B cell (primary cell): ENCODE data around the gene VPS37C. TPM values are rescaled to one million over a fixed set of nuclear protein-coding genes. Genes with fewer than 3 reads are reported as not detected.

Source experiments
- ATAC-seq: fragments of 200-7000 bp; cut with Tn5 transposase; one replicate; pipeline ENCODE4 v1.10.0; 2021; ENCODE audit warnings: low read depth, mild to moderate bottlenecking, moderate number of reproducible peaks, moderate library complexity
- CTCF ChIA-PET: fragments of 350-600 bp; sonication (Branson Sonifier 250); formaldehyde crosslinking; loops from one replicate; lab custom pipeline; 2021; ENCODE audit warnings: antibody characterized with exemption, inconsistent platforms; lab: Charles Lee
- POLR2A ChIA-PET: fragments of 350-600 bp; sonication (Branson Sonifier 250); formaldehyde crosslinking; loops from one replicate; lab custom pipeline; 2021; ENCODE audit warnings: antibody characterized with exemption; lab: Charles Lee
- DNase-seq: peaks from one replicate; pipeline ENCODE4 v3.0.0; 2013
- H2AFZ ChIP-seq: 2 replicates; pipeline ENCODE4 v1.6.1; 2012; ENCODE audit warnings: mild to moderate bottlenecking, low read depth, low read length; ENCODE audit not compliant: insufficient read depth, poor library complexity, severe bottlenecking
- H3K27ac ChIP-seq, 2 donors: 1 replicate in 1 of 2; 2 replicates in 1 of 2; pipeline ENCODE4 v1.5.1; 2012 to 2013; ENCODE audit warnings: low read length in 2 of 2, mild to moderate bottlenecking in 2 of 2, moderate library complexity in 1 of 2
- H3K27me3 ChIP-seq, 4 experiments: fragments of 200-600 bp in 1 of 4; sonication (generic) in 1 of 4; replicated peaks in 1 of 4; 1 replicate in 2 of 4; 2 replicates in 2 of 4; pipeline versions ENCODE4 v1.6.1 to v1.7.0; 2013 to 2016; ENCODE audit warnings: low read length in 3 of 4, mild to moderate bottlenecking in 2 of 4, mixed read lengths in 1 of 4, moderate library complexity in 1 of 4; ENCODE audit not compliant: insufficient read depth in 4 of 4, control insufficient read depth in 3 of 4; ENCODE audit errors: control extremely low read depth in 1 of 4
- H3K36me3 ChIP-seq, 2 experiments: replicated peaks in 1 of 2; 1 replicate in 1 of 2; 2 replicates in 1 of 2; pipeline versions ENCODE4 v1.6.1 to v1.7.1; 2013; ENCODE audit warnings: low read length in 1 of 2; ENCODE audit not compliant: insufficient read depth in 2 of 2, control insufficient read depth in 1 of 2; ENCODE audit errors: control extremely low read depth in 1 of 2, extremely low read depth in 1 of 2
- H3K4me1 ChIP-seq, 2 donors: fragments of 200-600 bp in 1 of 2; sonication (generic) in 1 of 2; 1 replicate in 1 of 2; 2 replicates in 1 of 2; pipeline versions ENCODE4 v1.5.1 to v1.6.1; 2013 to 2017; ENCODE audit warnings: low read length in 2 of 2; ENCODE audit not compliant: control insufficient read depth in 2 of 2, insufficient read depth in 2 of 2
- H3K4me2 ChIP-seq: replicated peaks from 2 replicates; pipeline ENCODE3; 2012; ENCODE audit warnings: mild to moderate bottlenecking, low read depth, low read length; ENCODE audit not compliant: poor library complexity, severe bottlenecking
- H3K4me3 ChIP-seq, 5 experiments: fragments of 200-600 bp in 1 of 5; sonication (generic) in 1 of 5; 1 replicate in 3 of 5; 2 replicates in 2 of 5; pipeline versions ENCODE4 v1.5.1 to v1.7.0; 2011 to 2016; ENCODE audit warnings: low read length in 4 of 5, mild to moderate bottlenecking in 4 of 5, low read depth in 2 of 5, control low read depth in 1 of 5, moderate library complexity in 1 of 5; ENCODE audit not compliant: insufficient read depth in 1 of 5; ENCODE audit errors: control extremely low read depth in 1 of 5, extremely low read depth in 1 of 5
- H3K79me2 ChIP-seq: fragments of 200-600 bp; sonication (generic); one replicate; pipeline ENCODE4 v1.6.0; 2016; ENCODE audit warnings: low read length; ENCODE audit not compliant: control insufficient read depth, insufficient read depth
- H3K9ac ChIP-seq: fragments of 200-600 bp; sonication (generic); 2 replicates; pipeline ENCODE4 v1.6.1; 2017; ENCODE audit warnings: mild to moderate bottlenecking, low read length, moderate library complexity
- H3K9me3 ChIP-seq, 3 donors: one replicate each; pipeline versions ENCODE4 v1.6.1 to v1.7.1; 2013; ENCODE audit warnings: low read length in 2 of 3; ENCODE audit not compliant: control insufficient read depth in 2 of 3, insufficient read depth in 1 of 3; ENCODE audit errors: control extremely low read depth in 1 of 3
- H4K20me1 ChIP-seq: 2 replicates; pipeline ENCODE4 v1.6.0; 2012; ENCODE audit warnings: mild to moderate bottlenecking, low read length; ENCODE audit not compliant: insufficient read depth, control insufficient read depth, poor library complexity, severe bottlenecking
- H3K27ac Mint-ChIP-seq: one replicate; pipeline ENCODE4 v1.8.0; 2021; ENCODE audit warnings: mixed read lengths
- H3K27me3 Mint-ChIP-seq: one replicate; pipeline ENCODE4 v1.8.0; 2021; ENCODE audit warnings: mixed read lengths
- H3K4me1 Mint-ChIP-seq: one replicate; pipeline ENCODE4 v1.8.0; 2021; ENCODE audit warnings: mixed read lengths
- H3K4me3 Mint-ChIP-seq: one replicate; pipeline ENCODE4 v1.8.0; 2021; ENCODE audit warnings: mixed read lengths
- H3K9me3 Mint-ChIP-seq: one replicate; pipeline ENCODE4 v1.8.0; 2022; ENCODE audit warnings: mixed read lengths; ENCODE audit not compliant: insufficient read depth
- EZH2 ChIP-seq: IDR thresholded peaks from 2 replicates; pipeline ENCODE4 v1.6.1; 2012; ENCODE audit warnings: borderline replicate concordance, low read depth, mild to moderate bottlenecking, moderate library complexity, low read length; ENCODE audit not compliant: insufficient read depth, poor library complexity, severe bottlenecking
- WGBS: methylation state at CpG from one replicate; pipeline ENCODE4 v1.1.5; 2013; ENCODE audit warnings: missing lambda C conversion rate; ENCODE audit not compliant: insufficient coverage; 5-methylcytosine and 5-hydroxymethylcytosine counted together
- intact Hi-C: fragments of 100-400 bp; cut with micrococcal nuclease; formaldehyde crosslinking; loops from one replicate; pipeline ENCODE4 v1.10.0; 2022
- polyA plus RNA-seq: library from polyadenylated mRNA; depleted of rRNA; stranded (reverse); fragments of >200 nt; gene quantifications from 2 replicates; pipeline ENCODE4 v1.2.3, GENCODE V29; 2012
- total RNA-seq, 2 donors: library from RNA; stranded (reverse); fragments of 120-200 nt in 1 of 2; gene quantifications; 1 replicate in 1 of 2; 2 replicates in 1 of 2; pipeline versions ENCODE4 v1.2.3 to v1.2.4, GENCODE V29; 2013 to 2022
- TF ChIP-seq, protein P1 (sequence below): fragments of 200-600 bp; IDR thresholded peaks from one replicate; pipeline ENCODE4 v1.8.0; 2022; ENCODE audit warnings: antibody characterized with exemption, mild to moderate bottlenecking

The VPS37C gene
- total and polyA plus RNA-seq, 2 donors (not counting 1 experiment from before 2014, with no cell fraction given) = 6.4 to 20.1 TPM

DNA sequence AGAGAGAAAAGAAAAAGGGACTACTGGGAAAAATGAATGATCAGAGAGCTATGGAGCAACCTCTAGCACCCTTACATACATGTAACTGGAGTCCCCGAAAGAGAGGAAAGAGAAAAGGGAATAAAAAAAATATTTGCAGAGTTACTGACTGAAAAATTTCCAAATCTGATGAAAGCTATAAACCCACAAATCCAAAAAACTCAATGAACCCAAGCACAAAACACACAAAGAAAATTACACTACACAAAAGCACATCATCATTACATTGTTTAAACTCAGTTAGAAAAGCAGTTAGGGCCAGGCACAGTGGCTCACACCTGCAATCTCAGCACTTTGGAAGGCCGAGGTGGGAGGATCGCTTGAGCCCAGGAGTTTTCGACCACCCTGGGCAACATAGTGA lies 6.7 kb downstream of the VPS37C start:
- Histone ChIP-seq H3K9ac (no peak overlapping the region), H2AFZ (no peak overlapping the region), H3K4me1 (peaks cover 0 to 3% of the 10 kb centered on the region in 2 donors), H3K27me3 (no peaks in the 10 kb centered on the region), H3K36me3 (peaks cover 2 to 7% of the 10 kb centered on the region in 2 experiments), H3K27ac (no peak overlapping the region), H4K20me1 (peaks cover 25% of the 10 kb centered on the region), H3K4me3 (no peak overlapping the region), H3K4me2 (no peak overlapping the region), H3K9me3 (peaks cover 3 to 15% (median 8%) of the 10 kb centered on the region in 3 donors), H3K79me2 (peaks cover 69% of the 10 kb centered on the region)
- Mint-ChIP-seq H3K4me1 (peaks cover 17% of the 10 kb centered on the region), H3K9me3 (peaks cover 4% of the 10 kb centered on the region), H3K4me3 (no peak overlapping the region), H3K27me3 (no peaks in the 10 kb centered on the region), H3K27ac (no peak overlapping the region)
- CTCF ChIA-PET = interaction anchor here (1.3 to 2.0 kb wide), 3 partner anchors 25 to 185 kb away, joined by 3 to 8 read pairs (median 4); no protein-coding TSS in a partner anchor
- TF ChIP-seq, protein P1, sequence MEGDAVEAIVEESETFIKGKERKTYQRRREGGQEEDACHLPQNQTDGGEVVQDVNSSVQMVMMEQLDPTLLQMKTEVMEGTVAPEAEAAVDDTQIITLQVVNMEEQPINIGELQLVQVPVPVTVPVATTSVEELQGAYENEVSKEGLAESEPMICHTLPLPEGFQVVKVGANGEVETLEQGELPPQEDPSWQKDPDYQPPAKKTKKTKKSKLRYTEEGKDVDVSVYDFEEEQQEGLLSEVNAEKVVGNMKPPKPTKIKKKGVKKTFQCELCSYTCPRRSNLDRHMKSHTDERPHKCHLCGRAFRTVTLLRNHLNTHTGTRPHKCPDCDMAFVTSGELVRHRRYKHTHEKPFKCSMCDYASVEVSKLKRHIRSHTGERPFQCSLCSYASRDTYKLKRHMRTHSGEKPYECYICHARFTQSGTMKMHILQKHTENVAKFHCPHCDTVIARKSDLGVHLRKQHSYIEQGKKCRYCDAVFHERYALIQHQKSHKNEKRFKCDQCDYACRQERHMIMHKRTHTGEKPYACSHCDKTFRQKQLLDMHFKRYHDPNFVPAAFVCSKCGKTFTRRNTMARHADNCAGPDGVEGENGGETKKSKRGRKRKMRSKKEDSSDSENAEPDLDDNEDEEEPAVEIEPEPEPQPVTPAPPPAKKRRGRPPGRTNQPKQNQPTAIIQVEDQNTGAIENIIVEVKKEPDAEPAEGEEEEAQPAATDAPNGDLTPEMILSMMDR = no peak
- TF ChIP-seq EZH2 = no peak
- POLR2A ChIA-PET = no interaction called here
- WGBS = 97% methylated on average over 3 of the region's 4 CpGs
- intact Hi-C loops = no loop called here
- no peak for ATAC-seq
- DNase-seq = no peak

DNA sequence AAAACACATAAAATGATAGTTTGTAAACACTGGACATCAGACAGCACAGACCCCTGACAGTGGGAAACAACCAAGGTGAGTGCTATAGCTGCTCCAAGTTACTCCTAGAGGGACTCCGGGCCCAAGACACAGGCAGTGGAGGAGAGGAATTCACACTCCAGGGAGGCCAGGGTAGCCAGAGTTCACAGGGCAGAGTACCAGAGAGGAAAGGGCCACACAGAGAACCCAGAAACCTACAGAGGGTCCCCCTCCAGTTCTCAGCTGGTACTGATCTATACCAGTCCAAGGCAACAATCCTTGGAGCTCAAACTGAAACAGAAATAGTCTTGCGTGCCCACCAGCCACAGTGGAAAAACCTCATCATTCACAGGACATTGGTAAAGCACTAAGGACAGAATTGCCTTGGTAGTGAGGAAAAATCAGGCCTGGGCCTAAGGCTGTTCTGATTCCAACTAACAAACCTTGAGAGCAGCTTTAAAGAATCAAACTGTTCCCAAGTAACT lies 7.6 kb downstream of the VPS37C start:
- Histone ChIP-seq H3K9me3 (peaks cover 3 to 15% (median 8%) of the 10 kb centered on the region in 3 donors), H3K79me2 (peaks cover 73% of the 10 kb centered on the region), H3K4me3 (no peak overlapping the region), H3K4me1 (peaks cover 0 to 3% of the 10 kb centered on the region in 2 donors), H4K20me1 (peaks cover 25% of the 10 kb centered on the region), H3K27ac (no peak overlapping the region), H3K9ac (no peak overlapping the region), H3K4me2 (no peak overlapping the region), H3K36me3 (peaks cover 2 to 7% of the 10 kb centered on the region in 2 experiments), H2AFZ (no peak overlapping the region), H3K27me3 (no peaks in the 10 kb centered on the region)
- POLR2A ChIA-PET = no interaction called here
- CTCF ChIA-PET = interaction anchor here (0.8 to 2.0 kb wide), 4 partner anchors 24 to 322 kb away, joined by 3 to 8 read pairs (median 4); no protein-coding TSS in a partner anchor
- no peak overlapping the region for H3K4me3 Mint-ChIP-seq
- H3K27ac Mint-ChIP-seq = no peak overlapping the region
- TF ChIP-seq, protein P1 = no peak
- TF ChIP-seq EZH2 = no peak
- no peak for ATAC-seq
- H3K27me3 Mint-ChIP-seq = no peaks in the 10 kb centered on the region
- peaks cover 11% of the 10 kb centered on the region for H3K4me1 Mint-ChIP-seq
- DNase-seq = no peak
- WGBS = 100% methylated on average over 1 of the region's 2 CpGs
- peaks cover 4% of the 10 kb centered on the region for H3K9me3 Mint-ChIP-seq
- intact Hi-C loops = no loop called here
